Cardiac muscle cell (in vitro differentiated cells and primary cell): Measurements from ENCODE around the gene SUMF2. TPM values are rescaled to one million over a fixed set of nuclear protein-coding genes. Genes with fewer than 3 reads are reported as not detected.
"Not testable (repeated sequence)": the region's sequence is repeated elsewhere in the genome, so short reads cannot be mapped to it uniquely, and the experiment has no call there.

Experiments used
- DNase-seq, 2 donors: peaks; one replicate each; pipeline versions ENCODE4 v3.0.0 to v3.0.0-alpha.2; 2010 to 2017; ENCODE audit warnings: low read depth in 1 of 2, low spot score in 1 of 2
- H3K27ac ChIP-seq: fragments of 200-600 bp; sonication (generic); 2 replicates; pipeline ENCODE4 v1.5.1; 2016
- H3K27me3 ChIP-seq: fragments of 200-600 bp; sonication (generic); 2 replicates; pipeline ENCODE4 v1.6.0; 2016; ENCODE audit warnings: control low read depth
- H3K36me3 ChIP-seq: fragments of 200-600 bp; sonication (generic); 2 replicates; pipeline ENCODE4 v1.5.1; 2016; ENCODE audit warnings: control low read depth
- H3K4me1 ChIP-seq: fragments of 200-600 bp; sonication (generic); 2 replicates; pipeline ENCODE4 v1.8.1; 2017; ENCODE audit warnings: low read depth, mild to moderate bottlenecking, mixed run types
- H3K4me3 ChIP-seq: fragments of 200-600 bp; sonication (generic); 2 replicates; pipeline ENCODE4 v1.5.1; 2016; ENCODE audit warnings: mild to moderate bottlenecking
- H3K9me3 ChIP-seq: fragments of 200-600 bp; sonication (generic); 2 replicates; pipeline ENCODE4 v1.5.1; 2017; ENCODE audit warnings: low read depth, mild to moderate bottlenecking, control low read depth
- CTCF ChIP-seq: IDR thresholded peaks from 2 replicates; pipeline ENCODE4 v1.5.1; 2012; ENCODE audit warnings: low read depth, mild to moderate bottlenecking, low read length
- polyA plus RNA-seq: library from polyadenylated mRNA; unstranded; fragments of >200 nt; fragmentation: Nextera tagmentation; extraction: Ambion mirVana; gene quantifications from 2 replicates; pipeline ENCODE4 v1.2.1, GENCODE V29; 2016
- total RNA-seq: library from RNA; depleted of rRNA; stranded (reverse); fragments of >200 nt; gene quantifications from 2 replicates; pipeline ENCODE4 v1.2.3, GENCODE V29; 2016

Gene SUMF2
- total RNA-seq (60.9 and 108 TPM in 2 replicates), polyA plus RNA-seq (49.5 and 77.2 TPM in 2 replicates)

- H3K4me3 ChIP-seq, result peak within 1 kb of the TSS; percentile 79
- H3K27me3 ChIP-seq, result no peaks in the 10 kb centered on the region
- TF ChIP-seq CTCF, result peak; percentile 20
- H3K9me3 ChIP-seq, result no peaks in the 10 kb centered on the region
- DNase-seq, result peak; percentile 92 to 97
- peaks cover 39% of the 10 kb centered on the region for H3K36me3 ChIP-seq
- peaks cover 6% of the 10 kb centered on the region for H3K4me1 ChIP-seq
- peak within 1 kb of the TSS; percentile 86 for H3K27ac ChIP-seq
These were observed at the start of gene SUMF2 for GRCh38 chr7:56063882-56064625. SUMF2 (plus strand) TSS chr7:56064286; CDS start chr7:56064312, 26 bp downstream.

- not testable (repeated sequence) for H3K4me3 ChIP-seq, H3K4me1 ChIP-seq, H3K27ac ChIP-seq, H3K9me3 ChIP-seq, H3K27me3 ChIP-seq, DNase-seq
- peaks cover 27% of the 10 kb centered on the region for H3K36me3 ChIP-seq
These were observed 47.1 kb upstream of the SUMF2 start for GRCh38 chr7:56017015-56017414.

- H3K4me1 ChIP-seq, result peaks cover 5% of the 10 kb centered on the region
- DNase-seq, result no peak
- no peak for TF ChIP-seq CTCF
These were observed 44.6 kb upstream of the SUMF2 start for GRCh38 chr7:56019501-56019900.

GRCh38 chr7:56023500-56023899 is 40.6 kb upstream of the SUMF2 start:
- H3K9me3 ChIP-seq, result no peaks in the 10 kb centered on the region
- peak overlapping the region; percentile 39 for H3K27ac ChIP-seq
- no peak overlapping the region for H3K4me3 ChIP-seq
- peaks cover 5% of the 10 kb centered on the region for H3K4me1 ChIP-seq
- DNase-seq, result no peak
- H3K27me3 ChIP-seq, result no peaks in the 10 kb centered on the region
- TF ChIP-seq CTCF, result no peak
- peaks cover 3% of the 10 kb centered on the region for H3K36me3 ChIP-seq

More at GRCh38 chr7:56019501-56019900, 44.6 kb upstream of the SUMF2 start:
- no peak overlapping the region for H3K27ac ChIP-seq
- no peak overlapping the region for H3K4me3 ChIP-seq
- H3K27me3 ChIP-seq, result no peaks in the 10 kb centered on the region
- peaks cover 18% of the 10 kb centered on the region for H3K36me3 ChIP-seq
- no peaks in the 10 kb centered on the region for H3K9me3 ChIP-seq

GRCh38 chr7:56026538-56026937 is 37.5 kb upstream of the SUMF2 start:
- TF ChIP-seq CTCF, result no peak
- H3K27ac ChIP-seq, result no peak overlapping the region
- H3K4me1 ChIP-seq, result peaks cover 5% of the 10 kb centered on the region
- H3K27me3 ChIP-seq, result no peaks in the 10 kb centered on the region
- H3K4me3 ChIP-seq, result no peak overlapping the region
- DNase-seq, result no peak
- H3K9me3 ChIP-seq, result no peaks in the 10 kb centered on the region
- H3K36me3 ChIP-seq, result peaks cover 4% of the 10 kb centered on the region

- H3K4me3 ChIP-seq, result no peak overlapping the region
- no peak overlapping the region for H3K27ac ChIP-seq
- no peak for TF ChIP-seq CTCF
- no peak for DNase-seq
- H3K27me3 ChIP-seq, result no peaks in the 10 kb centered on the region
- H3K4me1 ChIP-seq, result no peaks in the 10 kb centered on the region
- peaks cover 4% of the 10 kb centered on the region for H3K36me3 ChIP-seq
- no peaks in the 10 kb centered on the region for H3K9me3 ChIP-seq
These were observed 35.0 kb upstream of the SUMF2 start for GRCh38 chr7:56028942-56029630.
